ENCODE data around the gene S1PR2.
"Not testable (repeated sequence)": the region's sequence is repeated elsewhere in the genome, so short reads cannot be mapped to it uniquely, and the experiment has no call there.

Gene S1PR2

DNA sequence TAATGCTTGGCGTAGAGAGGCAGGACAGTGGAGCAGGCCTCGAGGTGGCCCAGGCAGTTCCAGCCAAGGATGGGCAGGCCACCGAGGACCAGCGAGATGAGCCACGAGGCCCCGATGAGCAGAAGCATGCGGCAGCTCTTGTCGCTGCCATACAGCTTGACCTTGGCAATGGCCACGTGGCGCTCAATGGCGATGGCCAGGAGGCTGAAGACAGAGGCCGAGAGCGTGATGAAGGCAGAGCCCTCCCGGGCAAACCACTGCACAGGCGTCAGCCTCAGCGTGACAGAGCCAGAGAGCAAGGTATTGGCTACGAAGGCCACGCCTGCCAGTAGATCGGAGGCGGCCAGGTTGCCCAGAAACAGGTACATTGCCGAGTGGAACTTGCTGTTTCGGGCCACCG, 6.8 kb downstream of the S1PR2 start:
- no peak for DNase-seq (ENCODE audit: low read depth)

GRCh38 chr19:10223488-10224213, 7.5 kb downstream of the S1PR2 start:
- DNase-seq (ENCODE audit: low read depth), result no peak

DNA sequence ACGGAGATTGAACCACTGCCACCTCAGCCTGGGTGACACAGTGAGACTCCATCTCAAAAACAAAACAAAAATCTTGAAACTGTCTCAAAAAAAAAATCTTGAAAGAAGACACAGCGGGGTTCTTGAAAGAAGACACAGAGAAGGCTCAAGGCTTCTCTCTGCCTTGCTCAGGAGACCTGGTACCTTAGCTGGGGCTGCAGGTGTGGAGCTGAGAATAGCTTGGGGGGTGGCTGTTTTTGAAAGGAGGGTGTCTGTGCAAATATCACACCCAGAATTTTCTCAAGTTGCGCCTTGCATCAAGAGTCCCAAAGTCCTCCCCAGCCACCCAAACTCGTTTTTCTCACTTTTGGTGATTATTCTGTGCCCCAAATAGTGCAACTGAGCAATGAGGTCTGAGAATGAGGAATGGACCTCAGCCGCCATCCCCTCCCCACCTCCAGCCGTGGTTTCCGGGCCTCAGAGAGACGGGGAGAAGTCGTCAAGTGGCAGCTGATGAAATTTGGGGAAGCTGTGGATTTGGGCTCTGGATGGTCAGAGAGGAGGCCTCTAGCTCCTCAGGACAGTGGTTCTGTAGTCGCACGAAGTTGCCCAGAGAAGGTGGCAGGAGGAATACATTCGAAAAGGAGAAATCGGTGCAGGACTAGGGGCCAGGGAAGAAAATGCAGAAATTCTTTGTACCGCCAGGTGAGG, 8.8 kb downstream of the S1PR2 start:
- DNase-seq (ENCODE audit: low read depth), result no peak

- no peak for DNase-seq (ENCODE audit: low read depth)
These were observed 10.4 kb downstream of the S1PR2 start for GRCh38 chr19:10220695-10221094.

GRCh38 chr19:10219678-10220077, 11.5 kb downstream of the S1PR2 start:
- DNase-seq (ENCODE audit: low read depth), result no peak

- DNase-seq (ENCODE audit: low read depth), result no peak
These were observed 14.0 kb downstream of the S1PR2 start for GRCh38 chr19:10217085-10217484.

- no peak for DNase-seq (ENCODE audit: low read depth)
These were observed 16.3 kb downstream of the S1PR2 start for GRCh38 chr19:10214784-10215183.

GRCh38 chr19:10211691-10212090, 19.4 kb downstream of the S1PR2 start:
- no peak for DNase-seq (ENCODE audit: low read depth)

DNA sequence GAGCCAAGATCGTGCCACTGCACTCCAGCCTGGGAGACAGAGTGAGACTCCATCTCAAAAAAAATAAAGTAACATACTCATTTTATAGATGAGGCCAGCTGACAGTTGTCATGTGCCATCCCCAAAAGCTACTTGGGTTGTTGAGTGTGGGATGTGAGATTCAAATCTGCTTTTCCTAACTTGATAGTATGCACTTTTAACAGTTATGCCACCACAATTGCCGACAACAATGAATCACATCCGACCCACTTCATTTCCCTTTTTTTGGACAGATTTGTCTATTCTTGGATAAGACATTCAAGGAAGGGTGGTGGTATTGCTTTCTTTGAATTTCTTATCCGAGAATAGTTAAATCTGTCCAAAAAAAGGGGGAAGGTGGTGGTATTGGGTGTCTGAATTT, 20.1 kb downstream of the S1PR2 start:
- DNase-seq (ENCODE audit: low read depth), result no peak

- DNase-seq (ENCODE audit: low read depth), result no peak
These were observed 21.8 kb downstream of the S1PR2 start for GRCh38 chr19:10209315-10209714.

- DNase-seq (ENCODE audit: low read depth), result no peak
These were observed 24.1 kb downstream of the S1PR2 start for GRCh38 chr19:10207026-10207425.

- DNase-seq (ENCODE audit: low read depth), result no peak
These were observed 24.8 kb downstream of the S1PR2 start for GRCh38 chr19:10206226-10206885.

DNA sequence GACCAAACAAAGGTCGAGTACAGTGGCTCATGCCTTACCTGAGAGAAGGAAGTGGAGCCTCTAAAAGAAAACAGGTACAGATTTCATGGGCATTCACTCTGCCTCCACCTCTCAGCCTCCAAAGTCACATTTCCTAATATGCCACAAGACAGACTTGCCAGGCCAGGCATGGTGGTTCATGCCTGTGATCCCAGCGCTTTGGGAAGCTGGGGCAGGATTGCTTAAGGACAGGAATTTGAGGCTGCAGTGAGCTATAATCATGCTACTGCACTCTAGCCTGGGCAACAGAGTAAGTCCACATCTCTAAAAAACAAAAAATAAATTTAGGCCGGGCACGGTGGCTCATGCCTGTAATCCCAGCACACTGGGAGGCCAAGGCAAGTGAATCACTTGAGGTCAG, 25.5 kb downstream of the S1PR2 start:
- no peak for DNase-seq (ENCODE audit: low read depth)

GRCh38 chr19:10203686-10204085, 27.4 kb downstream of the S1PR2 start:
- DNase-seq (ENCODE audit: low read depth), result no peak

GRCh38 chr19:10201176-10201575, 30.0 kb downstream of the S1PR2 start:
- DNase-seq (ENCODE audit: low read depth), result no peak

- not testable (repeated sequence) for DNase-seq (ENCODE audit: low read depth)
These were observed 31.0 kb downstream of the S1PR2 start for GRCh38 chr19:10200101-10200500.

- DNase-seq (ENCODE audit: low read depth), result not testable (repeated sequence)
These were observed 32.1 kb downstream of the S1PR2 start for GRCh38 chr19:10198889-10199644.

- DNase-seq (ENCODE audit: low read depth), result no peak
These were observed 36.0 kb downstream of the S1PR2 start for GRCh38 chr19:10195199-10195519.

DNA sequence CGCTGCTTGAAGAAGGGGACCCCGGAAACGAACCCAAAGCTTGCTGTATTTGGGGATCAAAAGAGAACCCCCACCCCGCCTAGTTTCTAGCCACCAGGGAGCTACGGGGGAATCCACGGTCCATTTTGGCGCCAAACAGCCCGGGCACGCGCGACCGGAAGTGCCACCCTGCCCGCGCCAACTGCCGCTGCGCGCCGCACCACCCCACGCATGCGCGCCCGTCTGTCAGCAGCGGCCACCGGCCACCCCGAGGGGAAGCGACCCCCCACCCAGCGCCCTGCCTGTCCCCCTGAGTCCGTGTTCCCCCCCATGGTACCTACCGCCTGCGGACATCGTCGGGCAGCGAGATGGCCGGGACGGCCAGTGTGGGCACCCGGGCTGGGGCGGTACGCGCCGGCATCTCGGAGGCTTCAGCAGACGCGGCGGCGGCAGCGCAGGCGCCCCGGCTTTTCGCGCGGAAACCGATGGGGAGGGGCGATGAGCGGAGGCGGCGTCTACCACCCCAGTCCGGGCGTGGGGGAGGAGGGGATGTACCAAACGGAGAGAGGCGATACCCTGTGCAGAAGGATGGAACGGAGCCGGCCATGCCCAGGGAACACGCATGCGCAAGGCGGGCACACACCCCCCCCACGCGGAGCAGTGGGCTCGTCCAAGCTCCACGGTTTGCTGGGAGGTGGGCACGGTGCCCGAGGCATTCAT, 36.5 kb downstream of the S1PR2 start, which contains the start of gene DNMT1:
TSS of gene DNMT1 (minus strand) at position 454 of the 699 bp plus-strand sequence. CDS start at position 400, 54 bp downstream.
- peak; percentile 95 for DNase-seq (ENCODE audit: low read depth)

- no peak for DNase-seq (ENCODE audit: low read depth)
These were observed 37.2 kb downstream of the S1PR2 start for GRCh38 chr19:10193790-10194499.

DNA sequence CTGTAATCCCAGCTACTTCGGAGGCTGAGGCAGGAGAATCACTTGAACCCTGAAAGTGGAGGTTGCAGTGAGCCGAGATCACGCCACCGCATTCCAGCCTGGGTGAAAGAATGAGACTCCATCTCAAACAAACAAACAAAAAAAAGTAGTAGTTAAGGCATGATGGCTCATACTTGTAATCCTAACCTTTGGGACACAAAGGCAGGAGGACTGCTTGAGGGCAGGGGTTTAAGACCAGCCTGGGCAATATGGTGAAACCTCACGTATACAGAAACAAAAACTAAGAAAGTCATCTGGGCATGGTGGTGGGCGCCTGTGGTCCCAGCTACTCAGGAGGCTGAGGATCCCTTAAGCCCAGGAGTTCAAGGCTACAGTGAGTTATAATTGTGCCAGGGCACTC, 38.2 kb downstream of the S1PR2 start:
- DNase-seq (ENCODE audit: low read depth), result no peak
